ENCODE data around the gene CALY.

CALY gene

DNA sequence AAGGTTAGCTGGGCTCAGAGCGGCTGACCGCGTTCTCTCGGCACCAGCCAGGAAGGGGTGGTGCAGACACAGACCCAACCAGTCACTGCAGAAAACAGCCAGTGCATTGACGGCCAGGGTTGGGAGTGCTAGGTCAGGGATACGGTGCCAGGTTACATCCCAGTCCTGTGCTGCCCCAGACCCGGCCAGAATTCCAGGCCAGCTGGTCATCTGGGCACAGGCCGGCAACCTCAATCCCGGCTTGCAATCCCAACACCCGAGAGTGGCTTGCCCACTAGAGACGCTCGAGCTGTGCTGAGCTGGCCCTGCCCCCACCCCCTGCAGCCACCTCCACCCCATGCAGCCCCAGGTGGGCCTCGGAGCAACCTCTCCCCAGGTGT is 14.2 kb upstream of the CALY start:
- DNase-seq, result no peak

DNA sequence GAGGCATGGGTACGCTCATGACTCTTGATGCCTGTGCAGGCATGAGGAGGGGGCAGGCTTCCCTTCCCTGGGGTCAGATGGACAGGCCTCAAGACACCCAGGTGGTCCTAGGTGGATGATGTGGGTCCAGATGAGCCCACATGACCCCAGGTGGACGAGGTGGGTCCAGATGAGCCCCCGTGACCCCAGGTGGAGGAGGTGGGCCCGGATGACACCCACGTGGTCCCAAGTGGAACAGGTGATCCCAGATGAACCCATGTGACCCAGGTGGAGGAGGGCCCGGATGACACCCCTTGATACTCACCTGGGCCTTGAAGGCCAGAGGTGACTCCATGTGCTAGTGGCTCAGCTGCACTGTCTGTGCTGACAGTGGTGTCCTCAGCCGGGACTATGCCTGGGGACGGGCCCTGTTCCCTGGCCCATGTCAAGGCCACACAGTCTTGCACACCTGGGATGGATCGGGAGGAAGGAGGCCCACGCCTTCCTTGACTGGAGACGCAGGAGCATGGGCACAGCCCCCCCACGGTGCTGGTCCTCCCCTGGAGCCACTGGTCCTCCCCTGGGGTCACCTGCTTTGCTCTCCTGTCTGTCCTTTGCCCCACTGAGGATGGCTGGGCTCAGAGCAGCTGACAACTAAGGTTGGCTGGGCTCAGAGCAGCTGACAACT is 13.7 kb upstream of the CALY start:
- DNase-seq, result no peak

DNA sequence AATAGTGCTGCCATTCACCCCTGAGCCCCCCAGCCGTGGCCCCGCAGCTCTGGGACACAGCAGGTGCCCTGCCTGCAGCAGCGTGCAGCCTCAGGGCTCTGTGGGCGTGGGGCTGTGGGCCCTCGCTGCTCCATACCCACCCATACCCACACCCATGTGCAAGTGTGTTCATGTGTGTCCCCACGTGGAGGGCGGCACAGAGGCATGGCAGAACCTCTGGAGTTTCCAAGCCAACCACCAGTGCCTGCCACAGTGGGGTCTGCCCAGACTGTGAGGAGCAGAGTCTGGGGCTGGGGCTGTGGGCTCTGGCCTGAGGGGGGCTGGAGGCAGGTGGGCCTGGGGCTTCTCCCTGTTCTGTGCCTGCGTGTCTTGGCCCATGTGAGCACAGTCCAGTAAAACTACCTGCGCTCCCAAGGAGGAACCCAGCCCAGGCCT is 12.9 kb upstream of the CALY start:
- no peak for DNase-seq

DNA sequence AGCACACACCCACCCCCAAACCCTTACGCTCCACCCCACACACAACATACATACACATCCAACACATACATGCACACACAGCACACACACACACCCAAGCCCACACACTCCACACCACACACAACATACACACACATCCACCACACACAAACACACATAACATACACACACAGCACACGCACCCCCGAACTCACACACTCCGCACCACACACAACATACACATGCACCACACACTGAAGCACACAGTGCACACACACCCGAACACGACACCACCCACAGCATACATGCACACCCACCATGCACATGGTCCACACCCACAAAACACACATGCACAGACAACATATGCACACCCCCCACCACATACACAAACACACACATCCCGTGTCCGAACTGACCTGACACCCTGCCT is 12.5 kb upstream of the CALY start:
- no peak for DNase-seq

DNA sequence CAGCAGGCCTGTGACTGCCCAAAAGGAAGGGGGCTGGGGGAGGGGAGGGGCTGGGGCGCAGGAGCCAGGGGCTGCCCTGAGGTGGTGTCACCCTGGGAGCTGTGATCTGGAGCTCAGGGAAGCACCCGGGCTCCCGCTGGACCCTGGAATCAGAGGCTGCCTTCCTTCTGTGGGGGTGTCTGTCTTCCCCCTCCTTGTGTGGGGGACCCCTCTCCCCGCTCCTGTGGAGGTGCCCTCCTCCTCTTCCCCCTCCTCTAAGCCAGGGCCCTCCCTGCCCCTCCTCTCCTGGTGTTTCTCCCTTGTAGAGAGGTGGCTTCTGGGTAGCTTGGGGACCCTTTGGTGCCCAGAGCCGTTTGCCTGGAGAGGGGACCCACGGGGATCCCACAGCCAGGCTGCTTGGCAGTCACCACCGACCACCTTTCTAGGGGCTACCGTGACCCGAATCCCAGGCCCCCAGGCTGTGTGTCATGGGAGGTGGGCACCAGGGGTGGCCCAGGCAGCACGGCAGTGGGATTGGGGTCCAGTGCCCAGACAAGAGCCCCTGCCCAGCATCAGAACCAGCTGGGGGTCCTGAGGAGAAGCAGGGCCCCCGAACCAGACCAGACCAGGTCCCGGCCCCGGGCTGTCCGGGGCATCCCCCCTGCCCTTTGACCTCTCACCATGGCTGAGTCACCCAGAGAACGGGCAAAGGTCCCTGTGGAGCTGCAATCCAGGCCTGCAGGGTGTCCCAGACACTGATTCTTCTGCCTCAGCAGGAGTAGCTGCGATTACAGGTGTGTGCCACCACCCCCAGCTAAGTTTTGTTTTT is 11.2 kb upstream of the CALY start:
- DNase-seq, result no peak

DNA sequence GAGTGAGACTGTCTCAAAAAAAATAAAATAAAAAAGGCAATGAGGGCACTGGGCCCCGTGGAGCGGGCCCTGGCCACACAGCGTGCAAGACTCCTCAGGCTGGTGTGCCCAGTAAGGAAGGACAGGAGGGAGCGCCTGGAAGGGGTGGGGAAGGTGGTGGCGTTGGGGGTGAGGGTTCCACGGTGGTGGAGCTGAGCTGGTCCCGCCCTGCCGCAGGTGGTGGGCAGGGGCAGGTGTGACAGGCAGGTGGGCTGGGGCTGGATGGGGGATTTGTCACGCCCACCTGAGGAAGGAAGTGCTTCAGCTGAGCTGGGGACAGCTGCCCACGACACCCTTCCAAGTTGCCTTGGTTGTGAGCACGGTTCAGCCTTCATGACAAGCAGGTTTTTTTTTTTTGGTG is 9.7 kb upstream of the CALY start:
- DNase-seq, result no peak

DNA sequence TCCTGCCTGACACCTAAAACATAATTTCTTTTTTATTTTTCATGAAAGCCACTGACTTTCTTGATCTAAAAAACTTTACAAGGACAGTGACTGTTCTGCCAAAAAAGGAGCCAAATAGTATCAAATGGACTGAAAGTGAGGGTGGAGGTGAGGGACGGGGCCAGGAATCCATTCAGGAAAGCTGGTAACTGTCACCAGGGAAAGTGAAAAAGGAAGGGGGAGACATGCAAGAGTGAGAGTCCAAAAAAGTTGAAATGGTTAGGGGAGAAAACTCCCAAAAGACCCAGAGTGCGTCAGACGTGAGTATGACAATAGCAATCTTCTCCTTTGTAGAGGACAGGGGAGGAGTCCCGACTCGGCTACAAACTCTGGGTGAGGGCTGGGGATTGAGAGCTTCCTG is 7.5 kb upstream of the CALY start:
- DNase-seq, result no peak

DNA sequence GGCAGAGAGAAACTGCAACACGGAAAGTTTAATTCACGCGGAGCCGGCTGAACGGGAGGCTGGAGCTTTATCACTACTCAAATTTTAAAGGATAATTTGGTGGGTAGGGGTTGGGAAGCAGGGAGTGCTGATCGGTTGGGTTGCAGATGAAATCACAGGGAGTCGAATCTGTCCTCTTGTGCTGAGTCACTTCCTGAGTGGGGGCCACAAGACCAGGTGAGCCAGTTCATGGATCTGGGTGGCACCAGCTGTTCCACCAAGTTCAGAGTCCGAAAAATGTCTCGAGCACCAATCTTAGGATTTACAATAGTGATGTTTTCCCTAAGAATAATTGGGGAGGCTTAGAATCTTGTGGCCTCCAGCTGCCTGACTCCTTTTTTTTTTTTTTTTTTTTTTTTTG is 6.9 kb upstream of the CALY start:
- no peak for DNase-seq

DNA sequence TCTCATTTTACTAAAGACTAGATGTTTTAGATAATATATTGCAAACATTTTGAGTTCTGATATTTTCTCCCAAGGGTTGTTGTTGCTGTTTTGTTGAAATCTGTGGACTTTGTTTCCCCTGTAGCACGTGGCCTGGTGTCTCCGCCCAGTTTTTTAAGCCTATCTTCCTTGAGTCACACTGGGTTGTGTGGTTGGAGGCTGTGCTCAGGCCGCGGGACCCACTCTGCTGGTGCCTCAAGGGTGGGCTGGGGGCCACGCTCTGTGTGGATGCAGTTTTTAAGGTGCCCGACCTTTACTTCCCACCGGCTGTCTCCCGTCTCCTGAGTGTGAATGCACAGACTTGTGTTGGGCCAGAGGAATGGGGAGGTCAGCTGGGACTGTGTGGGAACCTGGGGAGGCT is 6.2 kb upstream of the CALY start:
- DNase-seq, result no peak

DNA sequence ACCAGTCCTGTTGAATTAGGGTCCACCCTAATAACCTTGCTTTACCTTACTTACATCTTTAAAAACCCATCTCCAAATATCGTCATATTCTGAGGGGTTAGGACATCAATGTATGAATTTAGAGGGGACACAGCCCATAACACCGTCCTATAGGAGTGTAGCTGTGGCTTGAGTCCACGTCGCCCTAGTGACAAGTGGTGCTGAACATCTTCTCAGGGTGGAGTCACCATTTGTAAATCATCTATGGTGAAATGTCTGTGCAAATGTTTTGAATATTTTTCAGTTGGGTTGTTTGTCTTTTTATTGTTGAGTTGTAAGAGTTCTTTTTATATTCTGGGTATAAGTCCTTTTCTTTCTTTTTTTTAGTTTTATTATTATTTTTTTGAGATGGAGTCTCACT is 5.3 kb upstream of the CALY start:
- no peak for DNase-seq

DNA sequence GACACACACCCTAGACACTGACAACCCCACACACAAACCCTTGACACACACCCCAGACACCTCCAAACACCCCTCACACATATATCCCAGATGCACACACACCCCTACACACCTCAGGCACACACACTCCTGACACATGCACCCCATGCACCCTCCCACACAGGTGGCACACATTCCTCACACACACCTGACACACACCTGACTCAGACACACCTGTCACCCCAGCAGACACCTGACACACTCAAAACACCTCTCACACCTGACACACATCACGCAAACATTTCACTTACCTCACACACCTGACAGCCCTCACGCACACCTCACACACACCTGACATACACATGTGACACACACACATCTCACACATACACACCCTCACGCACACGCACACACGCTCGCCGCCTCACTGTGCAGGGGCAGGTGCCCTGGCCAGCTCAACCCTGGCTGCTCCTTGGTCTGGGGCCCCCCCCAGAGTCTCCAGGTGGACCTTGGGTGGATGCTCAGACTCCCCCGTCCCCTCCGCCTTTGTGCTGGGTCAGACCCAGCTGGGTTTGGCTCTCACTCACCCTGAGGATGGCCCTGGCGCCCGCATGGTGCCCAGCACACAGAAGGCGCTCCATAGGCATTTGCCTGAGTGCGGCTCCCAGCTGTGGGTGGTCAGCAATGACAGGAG is 3.1 kb upstream of the CALY start:
- no peak for DNase-seq

DNA sequence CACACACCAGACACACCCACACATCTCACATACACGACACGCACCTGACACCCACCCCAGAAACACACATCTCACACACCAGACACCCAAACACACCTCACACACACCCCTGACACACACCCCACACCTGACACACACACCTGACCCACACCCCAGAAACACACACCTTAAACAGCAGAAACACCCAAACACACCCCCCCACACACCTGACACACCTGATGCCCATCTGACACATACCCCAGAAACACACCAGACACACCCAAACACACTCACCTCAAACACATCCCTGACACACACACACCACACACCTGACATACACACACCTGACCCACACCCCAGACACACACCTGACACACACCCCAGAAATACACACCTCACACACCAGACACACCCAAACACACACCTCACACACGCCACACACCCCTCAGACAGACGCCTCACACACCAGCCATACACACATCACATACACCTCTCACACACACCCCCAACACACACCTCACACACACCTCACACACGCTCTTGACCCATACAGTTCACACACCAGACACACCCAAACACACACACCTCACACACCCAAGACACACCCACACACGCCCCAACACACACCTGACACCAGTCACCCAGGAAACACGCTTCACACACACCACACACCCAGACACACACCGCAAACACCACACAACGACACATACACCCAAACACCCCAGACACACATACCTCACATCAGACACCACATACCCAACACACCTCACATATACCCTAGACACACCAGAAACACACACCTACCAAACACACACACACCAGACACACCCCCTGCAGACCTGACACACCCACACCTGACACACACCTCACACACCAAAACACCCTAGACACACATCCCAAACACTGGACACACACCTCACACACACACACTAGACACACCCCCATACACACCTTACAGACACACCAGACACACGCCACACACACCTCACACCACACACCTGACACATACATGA is 1.7 kb upstream of the CALY start:
- DNase-seq, result no peak

DNA sequence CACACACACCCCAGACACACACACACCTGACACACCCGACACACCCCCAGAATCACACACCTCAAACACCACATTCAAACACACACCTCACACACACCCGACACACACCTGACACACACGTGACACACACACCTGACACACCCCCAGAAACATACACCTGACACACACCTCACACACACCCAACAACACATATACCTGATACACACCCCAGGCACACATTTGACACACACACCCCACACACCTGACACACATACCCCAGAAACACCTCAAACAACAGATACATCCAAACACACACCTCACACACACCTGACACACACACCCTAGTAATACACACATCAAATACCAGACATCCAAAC is 652 bp upstream of the CALY start:
- DNase-seq, result no peak

DNA sequence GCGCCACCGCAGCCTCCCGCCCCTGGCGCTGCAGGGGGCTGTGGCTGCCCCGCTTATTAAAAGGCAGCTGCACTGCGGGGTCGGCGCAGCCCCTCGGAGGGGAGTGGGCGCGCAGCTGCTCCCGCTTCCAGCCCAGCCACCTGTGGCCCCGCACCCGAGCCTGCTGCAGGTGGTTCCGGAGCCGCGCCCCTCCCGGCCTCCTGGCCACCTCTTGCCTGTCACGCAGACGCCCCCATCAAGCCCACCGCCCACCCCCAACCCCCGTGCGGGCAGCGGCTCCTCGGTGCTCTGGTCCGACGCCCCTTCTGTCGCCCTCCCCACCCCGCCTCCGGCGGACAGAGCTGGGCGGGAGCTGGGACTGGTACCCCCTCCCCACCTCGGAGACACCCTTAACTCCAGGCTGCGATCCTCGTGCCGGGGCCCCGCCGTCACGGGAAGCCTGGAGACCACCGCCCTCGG is 549 bp downstream of the CALY start:
- DNase-seq, result no peak

DNA sequence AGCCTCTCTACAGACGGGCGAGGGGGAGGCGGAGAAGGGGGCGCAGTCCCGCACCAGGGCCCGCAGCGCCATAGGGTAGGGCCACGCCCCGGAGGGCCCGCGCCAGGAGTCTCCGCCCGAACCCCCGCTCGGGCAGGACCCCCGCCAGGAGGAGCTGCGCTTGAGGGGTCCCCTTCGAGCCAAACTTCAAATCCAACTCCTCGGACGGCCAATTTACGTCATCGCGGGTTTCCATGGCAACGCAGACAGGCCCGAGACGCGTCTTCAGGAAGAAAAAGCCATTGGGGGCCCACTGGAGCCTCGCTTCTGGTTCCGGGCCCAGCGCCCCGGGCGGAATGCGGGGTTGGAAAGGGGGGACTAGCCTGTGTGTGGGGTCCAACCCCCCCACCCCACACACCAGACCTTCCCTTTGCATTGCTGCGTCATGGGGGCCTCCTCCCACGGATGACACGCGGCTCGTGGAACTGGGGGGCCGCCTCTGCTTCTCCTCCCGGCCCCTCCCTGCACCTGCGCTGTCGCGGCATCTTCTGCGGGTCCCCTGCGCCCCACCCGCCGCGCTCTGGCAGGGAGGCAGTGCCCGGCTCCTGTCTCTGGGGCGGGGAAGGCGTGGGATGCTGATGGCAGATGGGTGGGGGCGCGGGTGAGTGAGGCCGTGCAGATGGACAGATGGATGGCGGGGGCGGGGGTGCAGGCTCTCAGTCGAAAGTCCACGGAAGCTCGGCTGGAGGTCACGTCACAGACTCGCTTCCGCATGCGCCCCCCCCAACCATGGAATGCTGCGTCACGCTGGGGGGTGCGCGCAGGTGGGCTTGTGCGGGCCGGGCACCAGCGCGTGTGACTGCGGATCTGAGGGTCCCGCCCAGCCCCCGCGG is 1.2 kb downstream of the CALY start:
- DNase-seq, result peak; percentile 53

DNA sequence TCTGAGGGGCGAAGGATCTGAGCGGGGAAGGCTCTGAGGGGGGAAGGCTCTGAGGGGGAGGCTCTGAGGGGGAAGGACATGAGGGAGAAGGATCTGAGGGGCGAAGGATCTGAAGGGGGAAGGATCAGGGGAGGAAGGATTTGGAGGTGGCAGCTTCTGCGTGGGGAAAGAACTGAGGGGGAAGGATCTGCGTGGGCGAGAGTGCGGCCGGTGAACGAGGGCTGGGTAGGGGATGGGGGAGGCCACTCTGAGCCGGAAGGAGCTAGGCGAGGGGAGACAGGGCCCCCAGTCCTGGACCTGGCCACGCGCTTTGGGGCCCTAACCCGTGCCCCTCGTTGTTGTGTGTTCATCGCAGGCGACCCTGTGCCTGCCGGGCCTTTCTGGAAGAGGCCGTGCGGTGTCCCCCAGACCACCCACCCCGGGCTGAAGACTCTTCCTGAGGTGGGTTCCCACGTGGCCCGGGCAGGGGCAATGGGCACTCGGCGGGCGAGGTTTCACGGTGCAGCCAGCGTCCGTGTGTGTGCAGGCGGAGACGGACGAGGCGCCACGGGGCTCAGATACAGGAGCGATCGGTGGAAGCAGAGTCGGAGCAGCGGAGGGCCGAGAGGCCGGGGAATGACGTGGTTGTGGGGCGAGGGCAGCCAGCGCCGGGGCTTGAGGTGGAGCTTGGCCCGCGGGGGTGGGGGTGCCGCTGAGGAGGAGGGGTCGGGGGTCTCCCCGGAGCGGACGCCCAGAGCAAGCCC is 2.0 kb downstream of the CALY start:
- no peak for DNase-seq

DNA sequence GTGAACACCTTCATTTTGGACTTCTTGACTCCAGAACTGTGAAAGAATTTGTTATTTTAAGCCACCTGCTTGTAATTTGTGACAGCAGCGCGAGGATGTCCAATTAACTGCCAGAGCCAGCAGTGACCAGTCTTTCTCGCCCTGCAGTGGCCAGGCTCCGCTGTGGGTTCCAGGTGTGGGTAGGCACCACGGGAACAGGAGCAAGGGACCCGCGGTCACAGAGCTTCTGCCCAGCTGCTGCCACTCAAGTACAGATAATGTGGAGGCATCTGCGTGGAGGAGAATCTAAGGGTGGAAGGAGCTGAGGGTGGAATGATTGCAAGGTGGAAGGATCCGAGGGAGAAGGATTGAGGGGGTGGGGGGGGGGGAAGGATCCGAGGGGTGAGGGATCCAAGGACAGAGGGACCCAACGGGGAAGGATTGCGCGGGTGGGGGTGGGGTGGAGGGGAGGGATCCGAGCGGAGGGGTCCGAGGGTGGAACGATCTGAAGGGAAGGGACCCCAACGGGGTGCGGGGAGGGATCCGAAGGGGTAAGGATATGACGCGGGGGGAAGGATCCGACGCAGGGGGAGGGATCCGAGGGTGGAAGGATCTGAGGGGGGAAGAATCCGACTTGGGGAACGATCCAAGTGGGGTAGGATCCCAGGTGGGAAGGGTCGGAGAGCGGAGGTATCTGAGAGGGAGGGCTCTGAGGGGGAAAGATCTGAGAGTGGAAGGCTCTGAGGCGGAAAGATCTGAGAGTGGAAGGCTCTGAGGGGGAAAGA is 3.6 kb downstream of the CALY start:
- no peak for DNase-seq

DNA sequence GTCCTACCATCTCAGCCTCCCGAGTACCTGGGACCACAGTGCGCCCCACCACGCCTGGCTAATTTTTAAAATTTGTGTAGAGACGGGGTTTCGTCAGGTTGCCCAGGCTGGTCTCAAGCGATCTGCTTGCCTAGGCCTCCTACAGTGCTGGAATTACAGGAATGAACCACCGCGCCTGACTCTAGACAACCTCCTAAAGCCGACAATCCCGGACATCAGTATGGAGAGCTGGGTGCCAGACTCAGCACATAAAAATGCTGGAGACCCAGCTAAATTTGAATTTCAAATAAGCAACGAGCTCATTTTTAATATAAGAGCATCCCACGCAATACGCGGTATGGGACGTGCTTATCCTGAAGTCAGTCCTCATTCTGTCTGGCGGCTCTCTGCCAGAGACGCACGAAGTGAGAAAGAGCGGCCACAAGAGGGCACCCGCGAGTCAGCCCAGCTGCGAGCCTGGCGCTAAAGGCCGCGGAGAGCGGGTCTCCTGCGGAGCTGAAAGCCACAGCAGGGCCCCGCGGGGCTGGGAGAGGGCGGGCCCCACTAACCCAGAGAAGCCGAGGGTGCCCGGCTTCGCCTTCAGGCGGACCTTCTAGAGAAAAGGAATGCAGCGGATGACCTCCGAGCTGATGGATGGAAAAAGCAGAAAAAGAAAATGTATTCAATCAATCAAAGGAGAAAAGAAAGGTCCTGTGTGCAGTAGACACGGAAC is 7.0 kb downstream of the CALY start:
- DNase-seq, result peak; percentile 92
